ENCODE measurements around the gene EVI2B.

Gene EVI2B, protein sequence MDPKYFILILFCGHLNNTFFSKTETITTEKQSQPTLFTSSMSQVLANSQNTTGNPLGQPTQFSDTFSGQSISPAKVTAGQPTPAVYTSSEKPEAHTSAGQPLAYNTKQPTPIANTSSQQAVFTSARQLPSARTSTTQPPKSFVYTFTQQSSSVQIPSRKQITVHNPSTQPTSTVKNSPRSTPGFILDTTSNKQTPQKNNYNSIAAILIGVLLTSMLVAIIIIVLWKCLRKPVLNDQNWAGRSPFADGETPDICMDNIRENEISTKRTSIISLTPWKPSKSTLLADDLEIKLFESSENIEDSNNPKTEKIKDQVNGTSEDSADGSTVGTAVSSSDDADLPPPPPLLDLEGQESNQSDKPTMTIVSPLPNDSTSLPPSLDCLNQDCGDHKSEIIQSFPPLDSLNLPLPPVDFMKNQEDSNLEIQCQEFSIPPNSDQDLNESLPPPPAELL

GRCh38 chr17:31313982-31314781 is at the start of gene EVI2B:
Gene EVI2B, minus strand, starts transcription at chr17:31314054. Its CDS starts 8,445 bp downstream, at chr17:31305609.
- H3K4me2 ChIP-seq (ENCODE audit: low read length), result peak within 1 kb of the TSS; percentile 88
- peaks cover 76% of the 10 kb centered on the region for H3F3A ChIP-seq (ENCODE audit: control insufficient read depth, insufficient read depth)
- H3K27ac ChIP-seq (ENCODE audit: low read depth, low read length), result peak within 1 kb of the TSS; percentile 97
- no peaks in the 10 kb centered on the region for H3K27me3 ChIP-seq (ENCODE audit: control insufficient read depth, low read length)
- peak within 1 kb of the TSS; percentile 76 for H3K4me3 ChIP-seq (ENCODE audit: low read length)
- TF ChIP-seq EZH2phosphoT487 (IDR thresholded peaks at IDR 0.05; ENCODE audit: borderline replicate concordance, low read length), result no peak
- TF ChIP-seq CTCF (IDR thresholded peaks at IDR 0.05; ENCODE audit: low read depth, low read length, poor library complexity, severe bottlenecking), result no peak
- peaks cover 70% of the 10 kb centered on the region for H3K36me3 ChIP-seq (ENCODE audit: control insufficient read depth, low read length)
- peaks cover 84% of the 10 kb centered on the region for H3K79me2 ChIP-seq (ENCODE audit: control insufficient read depth, low read length)
- H3K9me3 ChIP-seq (ENCODE audit: control insufficient read depth, insufficient read depth, low read length), result no peaks in the 10 kb centered on the region
- H3K4me1 ChIP-seq (ENCODE audit: control insufficient read depth, low read length), result peaks cover 76% of the 10 kb centered on the region
- no peaks in the 10 kb centered on the region for H3K9me2 ChIP-seq (replicated peaks; ENCODE audit: control insufficient read depth, low read length)
- H4K20me1 ChIP-seq (ENCODE audit: control insufficient read depth, insufficient read depth, low read depth, low read length), result no peaks in the 10 kb centered on the region

- Histone ChIP-seq H3K4me1 (ENCODE audit: control insufficient read depth, low read length) (no peaks in the 10 kb centered on the region), H3K9me2 (replicated peaks; ENCODE audit: control insufficient read depth, low read length) (no peaks in the 10 kb centered on the region), H3K9me3 (ENCODE audit: control insufficient read depth, insufficient read depth, low read length) (no peaks in the 10 kb centered on the region), H3K4me3 (ENCODE audit: low read length) (no peak overlapping the region), H3K4me2 (ENCODE audit: low read length) (no peak overlapping the region), H3F3A (ENCODE audit: control insufficient read depth, insufficient read depth) (no peaks in the 10 kb centered on the region), H4K20me1 (ENCODE audit: control insufficient read depth, insufficient read depth, low read depth, low read length) (no peaks in the 10 kb centered on the region), H3K36me3 (ENCODE audit: control insufficient read depth, low read length) (peaks cover 89% of the 10 kb centered on the region), H3K27ac (ENCODE audit: low read depth, low read length) (no peak overlapping the region), H3K79me2 (ENCODE audit: control insufficient read depth, low read length) (no peaks in the 10 kb centered on the region), H3K27me3 (ENCODE audit: control insufficient read depth, low read length) (no peaks in the 10 kb centered on the region)
- TF ChIP-seq CTCF (IDR thresholded peaks at IDR 0.05; ENCODE audit: low read depth, low read length, poor library complexity, severe bottlenecking), result no peak
- no peak for TF ChIP-seq EZH2phosphoT487 (IDR thresholded peaks at IDR 0.05; ENCODE audit: borderline replicate concordance, low read length)
Measured at GRCh38 chr17:31357839-31358394, 44.1 kb upstream of the EVI2B start.

GRCh38 chr17:31357091-31357490 is 43.2 kb upstream of the EVI2B start:
- H3K27ac ChIP-seq (ENCODE audit: low read depth, low read length), result no peak overlapping the region
- no peaks in the 10 kb centered on the region for H3K9me2 ChIP-seq (replicated peaks; ENCODE audit: control insufficient read depth, low read length)
- TF ChIP-seq CTCF (IDR thresholded peaks at IDR 0.05; ENCODE audit: low read depth, low read length, poor library complexity, severe bottlenecking) (no peak), EZH2phosphoT487 (IDR thresholded peaks at IDR 0.05; ENCODE audit: borderline replicate concordance, low read length) (no peak)
- H3K36me3 ChIP-seq (ENCODE audit: control insufficient read depth, low read length), result peaks cover 89% of the 10 kb centered on the region
- H3K9me3 ChIP-seq (ENCODE audit: control insufficient read depth, insufficient read depth, low read length), result no peaks in the 10 kb centered on the region
- H3K4me1 ChIP-seq (ENCODE audit: control insufficient read depth, low read length), result no peaks in the 10 kb centered on the region
- no peaks in the 10 kb centered on the region for H4K20me1 ChIP-seq (ENCODE audit: control insufficient read depth, insufficient read depth, low read depth, low read length)
- no peaks in the 10 kb centered on the region for H3K79me2 ChIP-seq (ENCODE audit: control insufficient read depth, low read length)
- no peaks in the 10 kb centered on the region for H3K27me3 ChIP-seq (ENCODE audit: control insufficient read depth, low read length)
- no peak overlapping the region for H3K4me2 ChIP-seq (ENCODE audit: low read length)
- H3K4me3 ChIP-seq (ENCODE audit: low read length), result no peak overlapping the region
- no peaks in the 10 kb centered on the region for H3F3A ChIP-seq (ENCODE audit: control insufficient read depth, insufficient read depth)

All from DOHH2 (cell line).